HG02885 (cell line): ENCODE data around the gene FUT1.

ENCODE experiments used
- ATAC-seq: cut with Tn5 transposase; IDR thresholded peaks from one replicate; pipeline ENCODE4 v1.9.1; 2021; ENCODE audit warnings: mild to moderate bottlenecking; ENCODE audit not compliant: unreplicated experiment, poor library complexity

FUT1 gene

DNA sequence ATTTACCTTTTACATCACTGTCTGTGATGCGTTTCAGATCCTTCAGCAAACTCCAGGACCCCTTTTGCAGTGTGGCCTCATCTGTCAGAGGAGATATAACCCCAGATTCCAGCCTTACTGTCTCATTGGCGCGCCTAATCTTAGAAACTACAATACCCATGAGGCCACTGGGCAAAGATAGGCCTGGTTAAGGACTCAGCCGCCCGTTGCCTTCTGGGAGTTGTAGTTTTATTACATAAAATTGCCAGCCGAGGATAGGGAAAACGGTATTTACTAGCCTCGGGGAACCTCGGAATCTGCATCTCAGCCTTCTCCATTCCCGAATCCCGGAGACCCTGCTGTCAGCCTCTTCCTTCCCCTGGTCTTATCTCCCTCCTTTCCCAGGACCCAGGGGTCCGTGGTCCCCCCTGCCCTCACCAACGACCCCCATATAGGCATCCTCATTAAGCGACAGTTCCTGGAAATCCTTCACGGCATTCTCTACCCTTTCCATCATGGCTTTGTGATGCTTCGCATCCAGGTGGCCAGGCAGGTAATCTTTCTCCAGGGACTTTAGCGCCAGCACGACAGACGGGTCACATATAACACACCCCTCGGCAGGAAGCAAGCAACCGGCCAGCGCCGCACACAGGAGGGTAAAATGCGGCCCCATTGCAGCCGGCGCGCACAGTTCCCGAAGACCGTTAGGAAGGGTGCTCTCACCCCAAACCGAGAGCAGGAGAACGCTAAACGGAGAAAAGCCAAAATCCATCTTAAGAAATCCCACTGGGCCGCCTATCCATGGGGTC lies 7.0 kb downstream of the FUT1 start:
- no peak for ATAC-seq

DNA sequence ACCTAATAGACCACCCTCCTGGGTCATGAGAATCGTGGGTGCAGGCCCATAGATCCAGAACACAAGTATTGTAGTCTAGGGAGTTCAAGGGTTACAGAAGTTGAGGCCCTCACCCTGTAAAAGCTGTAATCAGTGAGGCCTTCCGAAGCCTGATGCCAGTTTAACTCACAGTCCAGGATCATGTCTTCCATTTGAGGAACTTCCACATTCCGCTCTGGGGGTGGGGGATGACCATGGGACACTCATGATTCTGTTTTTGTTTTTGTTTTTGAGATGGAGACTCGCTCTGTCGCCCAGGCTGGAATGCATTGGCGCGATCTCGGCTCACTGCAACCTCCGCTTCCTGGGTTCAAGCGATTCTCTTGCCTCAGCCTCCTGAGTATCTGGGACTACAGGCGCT lies 10.3 kb downstream of the FUT1 start:
- ATAC-seq = no peak

GRCh38 chr19:48741129-48741999 lies 11.1 kb downstream of the FUT1 start:
- ATAC-seq = no peak

- ATAC-seq = no peak
These were observed 12.1 kb downstream of the FUT1 start, which contains the start of gene RASIP1 for GRCh38 chr19:48740164-48740972. TSS of gene RASIP1 (minus strand) at chr19:48740610. CDS start at chr19:48740282, 328 bp downstream.

GRCh38 chr19:48739404-48740163 lies 12.9 kb downstream of the FUT1 start:
- no peak for ATAC-seq

GRCh38 chr19:48738557-48739403 lies 13.7 kb downstream of the FUT1 start:
- ATAC-seq = peak; percentile 85

DNA sequence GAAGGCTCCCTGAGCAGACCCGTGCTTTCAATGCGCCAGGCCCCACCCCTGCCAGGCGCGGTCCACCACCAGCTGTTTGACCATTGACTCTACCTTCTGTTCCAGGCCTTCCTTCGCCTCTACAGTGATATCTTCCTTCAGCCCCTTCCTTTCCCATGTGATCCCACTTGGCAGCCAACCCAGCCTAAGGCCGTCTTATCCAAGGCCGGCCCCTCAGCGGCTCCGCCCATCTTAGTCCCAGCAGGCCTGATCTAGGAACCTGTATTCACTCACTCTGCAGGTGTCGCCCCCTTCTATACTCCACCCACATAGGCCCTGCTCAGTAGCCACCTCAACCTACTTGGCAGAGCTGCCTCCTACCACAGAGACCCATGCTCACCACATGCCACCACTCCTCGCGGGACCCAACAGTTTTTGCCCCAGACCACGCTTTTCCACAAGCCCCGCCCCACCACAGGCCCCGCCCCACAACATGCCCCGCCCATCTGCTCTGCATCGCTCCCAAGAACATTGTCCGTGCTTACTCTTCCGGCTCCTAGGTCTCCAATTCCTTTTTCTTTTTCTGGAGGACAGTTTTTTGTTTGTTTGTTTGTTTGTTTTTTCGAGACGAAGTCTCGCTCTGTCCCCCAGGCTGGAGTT lies 15.0 kb downstream of the FUT1 start:
- ATAC-seq = no peak

GRCh38 chr19:48735031-48735615 lies 17.3 kb downstream of the FUT1 start:
- no peak for ATAC-seq

- ATAC-seq = no peak
These were observed 17.8 kb downstream of the FUT1 start for GRCh38 chr19:48734625-48735024.

- ATAC-seq = no peak
These were observed 21.0 kb downstream of the FUT1 start for GRCh38 chr19:48731452-48731851.

GRCh38 chr19:48728911-48729664 lies 23.4 kb downstream of the FUT1 start:
- no peak for ATAC-seq

DNA sequence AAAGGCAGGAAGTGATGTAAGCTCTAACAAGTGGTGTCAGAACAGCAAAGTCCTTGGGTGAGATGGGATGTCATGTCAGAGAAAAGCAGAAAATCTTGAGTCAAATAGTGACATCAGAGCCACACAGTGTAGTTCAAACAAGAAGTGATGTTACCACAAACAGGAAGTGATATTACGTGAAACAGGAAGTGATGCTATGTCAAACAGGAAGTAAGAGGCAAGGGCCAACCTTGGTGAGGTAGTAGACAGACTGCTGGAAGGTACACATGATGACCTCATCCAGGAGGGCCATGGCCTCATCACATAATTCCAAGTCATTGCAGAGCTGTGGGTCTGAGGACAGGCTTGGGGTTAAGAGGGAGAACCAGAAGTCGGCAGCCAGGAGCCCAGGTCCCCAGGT lies 25.9 kb downstream of the FUT1 start:
- ATAC-seq = no peak

DNA sequence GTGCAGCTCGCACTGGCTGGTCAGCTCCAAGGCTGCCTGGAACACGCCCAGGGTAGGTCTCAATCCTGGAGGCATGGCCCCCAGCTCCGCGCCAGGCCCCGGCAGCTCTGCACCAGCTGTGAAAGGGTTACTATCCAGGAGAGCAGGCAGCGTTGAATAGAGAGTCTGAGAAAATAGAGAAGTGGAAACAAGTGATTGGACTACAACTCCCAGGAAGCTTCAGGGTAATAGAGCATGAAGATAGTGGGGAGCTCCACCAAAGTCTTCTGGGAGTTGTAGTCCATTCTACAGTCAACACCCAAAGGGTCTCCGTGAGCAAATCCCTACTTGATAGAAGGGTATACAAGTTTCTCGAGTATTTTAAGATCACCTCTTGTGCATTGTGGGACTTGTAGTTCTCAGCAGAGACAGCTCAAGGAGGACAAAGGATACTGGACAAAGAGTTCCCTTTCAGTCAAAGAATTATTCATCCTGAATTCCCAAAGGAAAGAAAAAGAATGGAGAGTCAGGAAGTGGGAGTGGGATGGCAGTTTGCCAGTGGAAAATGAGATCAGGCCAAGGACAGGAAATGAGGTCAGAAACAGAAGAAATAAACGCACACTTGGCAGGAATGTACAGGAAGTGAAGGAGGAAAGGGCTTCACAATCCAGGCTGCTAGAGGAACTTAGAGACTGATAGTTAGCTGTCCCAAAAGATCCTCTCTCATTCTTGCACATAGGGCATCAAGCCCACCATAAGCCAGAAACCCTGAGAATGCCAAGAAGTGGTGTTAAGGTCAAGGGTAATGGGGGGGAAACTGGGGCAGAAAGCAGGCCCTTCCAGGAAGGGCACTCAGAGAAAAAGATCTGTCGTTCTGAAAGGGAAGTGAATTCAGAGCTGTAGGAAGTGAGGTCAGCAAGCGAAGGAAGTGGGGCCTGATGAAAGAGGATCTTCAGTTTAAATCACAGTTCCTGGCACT lies 27.4 kb downstream of the FUT1 start:
- ATAC-seq = no peak

DNA sequence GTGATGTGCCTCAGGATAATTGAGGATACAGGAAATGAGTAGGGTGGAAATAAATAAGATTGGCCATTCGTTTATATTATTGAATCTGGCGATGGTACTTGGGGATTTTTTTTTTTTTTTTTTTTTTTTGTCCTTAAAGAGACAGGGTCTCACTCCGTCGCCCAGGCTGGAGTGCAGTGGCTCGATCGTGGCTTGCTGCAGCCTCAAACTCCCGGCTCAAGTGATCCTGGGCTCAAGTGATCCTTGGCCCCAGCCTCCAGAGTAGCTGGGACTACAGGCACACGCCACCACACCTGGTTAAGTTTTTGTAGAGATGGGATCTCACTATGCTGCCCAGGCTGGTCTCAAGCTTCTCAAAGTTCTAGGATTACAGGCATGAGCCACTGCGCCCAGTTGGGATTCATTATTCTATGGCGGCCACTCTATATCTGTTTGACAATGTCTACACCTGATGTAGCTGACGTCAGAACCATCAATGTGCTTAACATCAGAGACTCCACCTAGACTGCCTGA lies 30.2 kb downstream of the FUT1 start:
- no peak for ATAC-seq

DNA sequence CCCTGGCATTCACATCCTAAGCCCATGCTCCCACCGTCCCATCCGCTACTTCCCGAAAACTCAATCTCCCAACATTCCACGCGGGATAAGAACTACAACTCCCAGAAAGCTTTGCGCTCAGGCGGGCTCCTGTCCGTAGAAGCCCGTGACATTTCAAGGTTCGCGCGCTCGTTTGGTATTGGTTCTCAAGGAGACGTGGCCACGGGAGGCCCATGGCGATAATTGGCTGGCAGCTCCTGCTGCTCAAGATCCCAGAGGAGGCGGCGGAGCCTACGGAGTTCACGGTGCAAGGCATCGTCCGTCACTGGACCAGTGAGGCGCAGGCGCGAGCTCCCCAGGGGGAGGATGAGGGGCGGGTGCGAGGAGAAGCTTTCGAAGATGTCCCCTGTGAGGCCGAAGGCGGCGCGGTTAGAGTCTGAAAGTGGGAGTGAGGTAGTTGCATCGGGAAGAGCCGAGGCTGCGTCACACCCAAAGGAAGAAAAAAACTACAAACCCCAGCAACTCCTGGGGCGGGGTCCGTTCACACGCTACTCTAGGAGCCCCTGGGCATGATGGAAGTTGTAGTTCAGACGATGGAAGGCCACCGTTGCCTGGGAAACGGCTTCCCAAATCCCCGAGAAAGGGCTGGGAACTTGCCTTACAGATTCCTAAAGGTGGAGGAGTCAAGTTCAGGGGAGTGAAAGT lies 31.7 kb downstream of the FUT1 start:
- ATAC-seq = peak; percentile 84

GRCh38 chr19:48720251-48720612 lies 32.2 kb downstream of the FUT1 start:
- no peak for ATAC-seq
